Panc1 (cell line): ENCODE data around the gene PDZD2.

Source experiments
- POLR2AphosphoS5 ChIP-seq: IDR thresholded peaks from 2 replicates; pipeline ENCODE4 v1.6.1; 2012; ENCODE audit warnings: mild to moderate bottlenecking, low read depth, low read length, moderate library complexity
- TF ChIP-seq, protein P1 (sequence below), 2 experiments: IDR thresholded peaks; 2 replicates each; pipeline ENCODE4 v1.6.1; 2011 to 2012; ENCODE audit warnings: low read depth in 2 of 2, control low read depth in 1 of 2, low read length in 1 of 2, mild to moderate bottlenecking in 1 of 2, moderate library complexity in 1 of 2; ENCODE audit not compliant: insufficient read depth in 1 of 2
- TF ChIP-seq, protein P2 (sequence below): fragments of 450-650 bp; IDR thresholded peaks from 2 replicates; pipeline ENCODE4 v1.5.1; 2017; ENCODE audit warnings: mild to moderate bottlenecking

DNA sequence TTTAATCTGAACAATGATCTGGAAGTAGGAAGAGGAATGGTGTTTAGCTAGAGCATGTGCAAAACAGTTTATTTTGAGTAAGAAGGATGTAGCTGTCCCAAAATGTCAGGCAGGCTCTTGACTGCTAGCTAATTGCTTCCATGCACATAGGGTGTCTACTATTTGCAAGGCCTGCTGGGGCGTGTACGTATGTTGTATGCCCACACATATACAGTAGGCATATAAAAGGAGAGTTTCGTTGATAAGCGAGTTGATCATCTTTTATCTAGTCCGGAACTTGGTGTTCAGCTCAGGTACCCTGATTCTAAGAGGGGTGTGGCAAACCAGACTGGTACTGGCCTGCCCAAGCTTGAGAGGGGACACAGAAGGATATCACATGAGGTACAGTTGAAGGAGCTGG lies 358.0 kb downstream of the PDZD2 start:
- TF ChIP-seq, protein P1, sequence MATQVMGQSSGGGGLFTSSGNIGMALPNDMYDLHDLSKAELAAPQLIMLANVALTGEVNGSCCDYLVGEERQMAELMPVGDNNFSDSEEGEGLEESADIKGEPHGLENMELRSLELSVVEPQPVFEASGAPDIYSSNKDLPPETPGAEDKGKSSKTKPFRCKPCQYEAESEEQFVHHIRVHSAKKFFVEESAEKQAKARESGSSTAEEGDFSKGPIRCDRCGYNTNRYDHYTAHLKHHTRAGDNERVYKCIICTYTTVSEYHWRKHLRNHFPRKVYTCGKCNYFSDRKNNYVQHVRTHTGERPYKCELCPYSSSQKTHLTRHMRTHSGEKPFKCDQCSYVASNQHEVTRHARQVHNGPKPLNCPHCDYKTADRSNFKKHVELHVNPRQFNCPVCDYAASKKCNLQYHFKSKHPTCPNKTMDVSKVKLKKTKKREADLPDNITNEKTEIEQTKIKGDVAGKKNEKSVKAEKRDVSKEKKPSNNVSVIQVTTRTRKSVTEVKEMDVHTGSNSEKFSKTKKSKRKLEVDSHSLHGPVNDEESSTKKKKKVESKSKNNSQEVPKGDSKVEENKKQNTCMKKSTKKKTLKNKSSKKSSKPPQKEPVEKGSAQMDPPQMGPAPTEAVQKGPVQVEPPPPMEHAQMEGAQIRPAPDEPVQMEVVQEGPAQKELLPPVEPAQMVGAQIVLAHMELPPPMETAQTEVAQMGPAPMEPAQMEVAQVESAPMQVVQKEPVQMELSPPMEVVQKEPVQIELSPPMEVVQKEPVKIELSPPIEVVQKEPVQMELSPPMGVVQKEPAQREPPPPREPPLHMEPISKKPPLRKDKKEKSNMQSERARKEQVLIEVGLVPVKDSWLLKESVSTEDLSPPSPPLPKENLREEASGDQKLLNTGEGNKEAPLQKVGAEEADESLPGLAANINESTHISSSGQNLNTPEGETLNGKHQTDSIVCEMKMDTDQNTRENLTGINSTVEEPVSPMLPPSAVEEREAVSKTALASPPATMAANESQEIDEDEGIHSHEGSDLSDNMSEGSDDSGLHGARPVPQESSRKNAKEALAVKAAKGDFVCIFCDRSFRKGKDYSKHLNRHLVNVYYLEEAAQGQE (IDR thresholded peaks at IDR 0.05; ENCODE audit: insufficient read depth in 1 of 2, low read depth in 2 of 2, low read length in 1 of 2) = no peak
- TF ChIP-seq, protein P2, sequence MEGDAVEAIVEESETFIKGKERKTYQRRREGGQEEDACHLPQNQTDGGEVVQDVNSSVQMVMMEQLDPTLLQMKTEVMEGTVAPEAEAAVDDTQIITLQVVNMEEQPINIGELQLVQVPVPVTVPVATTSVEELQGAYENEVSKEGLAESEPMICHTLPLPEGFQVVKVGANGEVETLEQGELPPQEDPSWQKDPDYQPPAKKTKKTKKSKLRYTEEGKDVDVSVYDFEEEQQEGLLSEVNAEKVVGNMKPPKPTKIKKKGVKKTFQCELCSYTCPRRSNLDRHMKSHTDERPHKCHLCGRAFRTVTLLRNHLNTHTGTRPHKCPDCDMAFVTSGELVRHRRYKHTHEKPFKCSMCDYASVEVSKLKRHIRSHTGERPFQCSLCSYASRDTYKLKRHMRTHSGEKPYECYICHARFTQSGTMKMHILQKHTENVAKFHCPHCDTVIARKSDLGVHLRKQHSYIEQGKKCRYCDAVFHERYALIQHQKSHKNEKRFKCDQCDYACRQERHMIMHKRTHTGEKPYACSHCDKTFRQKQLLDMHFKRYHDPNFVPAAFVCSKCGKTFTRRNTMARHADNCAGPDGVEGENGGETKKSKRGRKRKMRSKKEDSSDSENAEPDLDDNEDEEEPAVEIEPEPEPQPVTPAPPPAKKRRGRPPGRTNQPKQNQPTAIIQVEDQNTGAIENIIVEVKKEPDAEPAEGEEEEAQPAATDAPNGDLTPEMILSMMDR = no peak
- no peak for TF ChIP-seq POLR2AphosphoS5
